NT2/D1 (cell line): ENCODE results near the gene CDKL5.
A peak's percentile ranks its signal among the peaks of the same experiment; 100 is the strongest.

ENCODE experiments used
- DNase-seq: peaks from one replicate; pipeline ENCODE4 v3.0.0-alpha.2; 2011; ENCODE audit warnings: low read depth, low spot score
- H3K27me3 ChIP-seq: 2 replicates; pipeline ENCODE4 v1.6.0; 2011; ENCODE audit warnings: mild to moderate bottlenecking; ENCODE audit not compliant: insufficient read length, insufficient read depth
- H3K36me3 ChIP-seq: 2 replicates; pipeline ENCODE4 v1.6.1; 2011; ENCODE audit warnings: mild to moderate bottlenecking, low read length, mixed read lengths; ENCODE audit not compliant: insufficient read depth, insufficient read length
- H3K4me1 ChIP-seq: 2 replicates; pipeline ENCODE4 v1.5.1; 2011; ENCODE audit not compliant: insufficient read depth, insufficient read length
- H3K4me3 ChIP-seq: 2 replicates; pipeline ENCODE4 v1.5.1; 2011; ENCODE audit warnings: low read depth; ENCODE audit not compliant: insufficient read length
- H3K9ac ChIP-seq: 2 replicates; pipeline ENCODE4 v1.6.0; 2011; ENCODE audit warnings: low read depth; ENCODE audit not compliant: insufficient read length
- H3K9me3 ChIP-seq: 2 replicates; pipeline ENCODE4 v1.5.1; 2011; ENCODE audit warnings: mild to moderate bottlenecking, low read length; ENCODE audit not compliant: insufficient read depth
- SUZ12 ChIP-seq: IDR thresholded peaks from 2 replicates; pipeline ENCODE4 v1.6.1; 2011; ENCODE audit not compliant: insufficient read length, insufficient read depth; ENCODE audit errors: extremely low read depth
- YY1 ChIP-seq: IDR thresholded peaks from 2 replicates; pipeline ENCODE4 v1.6.1; 2011; ENCODE audit not compliant: insufficient read length, insufficient read depth
- ZNF274 ChIP-seq: IDR thresholded peaks from 2 replicates; pipeline ENCODE4 v1.6.1; 2011; ENCODE audit warnings: mild to moderate bottlenecking, low read depth, low read length

CDKL5 gene

GRCh38 chrX:18557879-18558278 lies 132.5 kb downstream of the CDKL5 start:
- DNase-seq = no peak
- Histone ChIP-seq H3K27me3 (no peaks in the 10 kb centered on the region), H3K36me3 (no peaks in the 10 kb centered on the region), H3K9ac (no peak overlapping the region), H3K9me3 (no peaks in the 10 kb centered on the region), H3K4me3 (no peak overlapping the region), H3K4me1 (no peaks in the 10 kb centered on the region)
- TF ChIP-seq YY1 (no peak), ZNF274 (no peak)

GRCh38 chrX:18558799-18559198 lies 133.4 kb downstream of the CDKL5 start:
- no peak for DNase-seq
- H3K36me3 ChIP-seq = no peaks in the 10 kb centered on the region
- H3K9ac ChIP-seq = no peak overlapping the region
- no peaks in the 10 kb centered on the region for H3K9me3 ChIP-seq
- no peak overlapping the region for H3K4me3 ChIP-seq
- TF ChIP-seq SUZ12 (no peak), ZNF274 (no peak), YY1 (no peak)
- H3K27me3 ChIP-seq = no peaks in the 10 kb centered on the region
- H3K4me1 ChIP-seq = no peaks in the 10 kb centered on the region

- Histone ChIP-seq H3K4me3 (no peak overlapping the region), H3K9ac (no peak overlapping the region), H3K36me3 (no peaks in the 10 kb centered on the region), H3K9me3 (no peaks in the 10 kb centered on the region), H3K4me1 (no peaks in the 10 kb centered on the region), H3K27me3 (no peaks in the 10 kb centered on the region)
- no peak for DNase-seq
- TF ChIP-seq YY1 (no peak), SUZ12 (no peak), ZNF274 (no peak)
Measured at GRCh38 chrX:18561020-18561419, 135.6 kb downstream of the CDKL5 start.

- Histone ChIP-seq H3K9me3 (no peaks in the 10 kb centered on the region), H3K4me1 (no peaks in the 10 kb centered on the region), H3K9ac (no peak overlapping the region), H3K36me3 (peaks cover 2% of the 10 kb centered on the region), H3K4me3 (no peak overlapping the region), H3K27me3 (no peaks in the 10 kb centered on the region)
- TF ChIP-seq YY1 = no peak
- no peak for TF ChIP-seq ZNF274
- no peak for TF ChIP-seq SUZ12
- DNase-seq = peak; percentile 20
Measured at GRCh38 chrX:18565727-18566126, 140.3 kb downstream of the CDKL5 start.

GRCh38 chrX:18566748-18567147 lies 141.3 kb downstream of the CDKL5 start:
- peaks cover 2% of the 10 kb centered on the region for H3K36me3 ChIP-seq
- no peaks in the 10 kb centered on the region for H3K27me3 ChIP-seq
- no peaks in the 10 kb centered on the region for H3K9me3 ChIP-seq
- H3K9ac ChIP-seq = no peak overlapping the region
- no peak overlapping the region for H3K4me3 ChIP-seq
- TF ChIP-seq YY1 = no peak
- TF ChIP-seq SUZ12 = no peak
- no peak for TF ChIP-seq ZNF274
- no peak for DNase-seq
- H3K4me1 ChIP-seq = no peaks in the 10 kb centered on the region

GRCh38 chrX:18573556-18573955 lies 148.1 kb downstream of the CDKL5 start:
- DNase-seq = no peak
- Histone ChIP-seq H3K9ac (no peak overlapping the region), H3K4me1 (peaks cover 4% of the 10 kb centered on the region), H3K36me3 (no peaks in the 10 kb centered on the region), H3K9me3 (no peaks in the 10 kb centered on the region), H3K4me3 (no peak overlapping the region), H3K27me3 (no peaks in the 10 kb centered on the region)
- no peak for TF ChIP-seq YY1
- TF ChIP-seq SUZ12 = no peak
- no peak for TF ChIP-seq ZNF274

GRCh38 chrX:18574591-18574990 lies 149.2 kb downstream of the CDKL5 start:
- Histone ChIP-seq H3K4me3 (no peak overlapping the region), H3K9ac (no peak overlapping the region), H3K4me1 (peaks cover 4% of the 10 kb centered on the region), H3K27me3 (no peaks in the 10 kb centered on the region), H3K9me3 (no peaks in the 10 kb centered on the region), H3K36me3 (no peaks in the 10 kb centered on the region)
- DNase-seq = no peak
- TF ChIP-seq SUZ12 (no peak), ZNF274 (no peak), YY1 (no peak)

- H3K27me3 ChIP-seq = no peaks in the 10 kb centered on the region
- peaks cover 4% of the 10 kb centered on the region for H3K4me1 ChIP-seq
- no peak for TF ChIP-seq SUZ12
- peaks cover 1% of the 10 kb centered on the region for H3K36me3 ChIP-seq
- no peak for DNase-seq
- H3K9me3 ChIP-seq = no peaks in the 10 kb centered on the region
- H3K9ac ChIP-seq = no peak overlapping the region
- no peak overlapping the region for H3K4me3 ChIP-seq
Measured at GRCh38 chrX:18575744-18576143, 150.3 kb downstream of the CDKL5 start.
